Fibroblast of lung (primary cell): ENCODE results near the gene DDRGK1. TPM values are rescaled to one million over a fixed set of nuclear protein-coding genes. Genes with fewer than 3 reads are reported as not detected.

ENCODE experiments used
- DNase-seq, 2 donors: peaks; one replicate each; pipeline versions ENCODE4 v3.0.0 to v3.0.0-alpha.2; 2010; ENCODE audit warnings: low read depth in 2 of 2
- H2AFZ ChIP-seq: 2 replicates; pipeline ENCODE4 v1.5.1; 2012; ENCODE audit warnings: low read length, control low read depth, inconsistent platforms
- H3K27ac ChIP-seq: 2 replicates; pipeline ENCODE4 v1.5.1; 2011; ENCODE audit warnings: low read length, control low read depth; ENCODE audit not compliant: insufficient read depth
- H3K27me3 ChIP-seq: 2 replicates; pipeline ENCODE4 v1.5.1; 2011; ENCODE audit warnings: mild to moderate bottlenecking, low read length; ENCODE audit not compliant: control insufficient read depth, insufficient read depth
- H3K36me3 ChIP-seq: 2 replicates; pipeline ENCODE4 v1.5.1; 2011; ENCODE audit warnings: low read length; ENCODE audit not compliant: control insufficient read depth, insufficient read depth
- H3K4me1 ChIP-seq: 2 replicates; pipeline ENCODE4 v1.5.1; 2011; ENCODE audit warnings: low read length; ENCODE audit not compliant: control insufficient read depth, insufficient read depth; ENCODE audit errors: extremely low read depth
- H3K4me2 ChIP-seq: 2 replicates; pipeline ENCODE4 v1.5.1; 2011; ENCODE audit warnings: low read length, control low read depth; ENCODE audit not compliant: insufficient read depth; ENCODE audit errors: extremely low read depth
- H3K4me3 ChIP-seq, 4 experiments: fragments of 200-600 bp in 1 of 4; sonication (generic) in 1 of 4; replicated peaks in 1 of 4; 2 replicates each; pipeline ENCODE4 v1.5.1; 2011 to 2016; ENCODE audit warnings: low read length in 4 of 4, low read depth in 3 of 4, mild to moderate bottlenecking in 3 of 4, control low read depth in 2 of 4, inconsistent platforms in 1 of 4, mixed read lengths in 1 of 4; ENCODE audit not compliant: insufficient read depth in 1 of 4; ENCODE audit errors: control extremely low read depth in 1 of 4
- H3K79me2 ChIP-seq: 2 replicates; pipeline ENCODE4 v1.5.1; 2012; ENCODE audit warnings: mild to moderate bottlenecking, low read length, inconsistent platforms; ENCODE audit not compliant: control insufficient read depth, insufficient read depth
- H3K9ac ChIP-seq: 2 replicates; pipeline ENCODE4 v1.5.1; 2011; ENCODE audit warnings: mild to moderate bottlenecking, low read length, control low read depth; ENCODE audit not compliant: insufficient read depth
- H3K9me3 ChIP-seq: 2 replicates; pipeline ENCODE4 v1.5.1; 2012; ENCODE audit warnings: low read depth, low read length; ENCODE audit not compliant: control insufficient read depth, insufficient read depth
- H4K20me1 ChIP-seq: 2 replicates; pipeline ENCODE4 v1.5.1; 2011; ENCODE audit warnings: low read length; ENCODE audit not compliant: control insufficient read depth, insufficient read depth; ENCODE audit errors: extremely low read depth
- CTCF ChIP-seq, 2 donors: IDR thresholded peaks in 1 of 2; conservative IDR thresholded peaks in 1 of 2; 1 replicate in 1 of 2; 2 replicates in 1 of 2; pipeline ENCODE4 v1.5.1; 2011 to 2012; ENCODE audit warnings: low read length in 2 of 2, control low read depth in 1 of 2, inconsistent platforms in 1 of 2, low read depth in 1 of 2, mild to moderate bottlenecking in 1 of 2
- EZH2 ChIP-seq: IDR thresholded peaks from 2 replicates; pipeline ENCODE4 v1.5.1; 2012; ENCODE audit warnings: low read length, control low read depth, mild to moderate bottlenecking; ENCODE audit errors: missing control alignments
- polyA plus RNA-seq, 2 donors: library from polyadenylated mRNA; depleted of rRNA in 1 of 2; stranded (reverse) in 1 of 2; unstranded in 1 of 2; fragments of >200 nt; gene quantifications; 2 replicates each; pipeline ENCODE4 v1.2.1, GENCODE V29; 2011 to 2012; ENCODE audit warnings: missing spikeins in 1 of 2
- total RNA-seq: library from RNA; depleted of rRNA; stranded (reverse); fragments of >200 nt; gene quantifications from 2 replicates; pipeline ENCODE4 v1.2.1, GENCODE V29; 2014

Gene DDRGK1
- total and polyA plus RNA-seq, 2 donors (not counting 1 experiment from before 2014, with no cell fraction given): 35.5 to 37.5 TPM

DNA sequence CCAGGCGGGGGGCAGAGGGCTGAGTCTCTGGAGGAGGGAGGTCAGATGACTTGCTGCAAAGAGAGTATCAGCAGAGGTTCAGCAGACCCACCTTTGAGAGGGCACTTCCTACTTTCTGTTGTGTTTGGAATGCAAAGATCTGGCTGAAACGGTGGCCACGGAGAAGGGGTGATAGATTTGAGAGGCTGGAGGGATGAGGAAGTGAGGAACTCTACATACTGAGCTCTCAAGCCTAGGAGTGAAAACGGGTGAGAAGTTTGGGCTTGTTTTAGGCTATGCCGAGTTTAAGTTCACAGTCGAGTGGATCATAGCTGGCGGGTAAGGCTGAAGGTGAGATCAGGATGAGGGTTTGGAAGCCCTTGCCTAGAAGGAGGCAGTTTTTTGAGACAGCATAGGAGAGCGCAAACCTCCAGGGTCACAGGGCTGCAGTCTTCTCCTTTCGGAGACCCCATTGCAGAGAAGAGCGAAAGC lies 4.3 kb upstream of the DDRGK1 start:
- DNase-seq: no peak
- Histone ChIP-seq H3K9ac (peak overlapping the region; percentile 81), H3K4me3 (peak overlapping the region; percentile 92 to 96 (median 96)), H3K4me1 (peaks cover 6% of the 10 kb centered on the region), H2AFZ (peak overlapping the region; percentile 90), H3K79me2 (peaks cover 30% of the 10 kb centered on the region), H3K36me3 (no peaks in the 10 kb centered on the region), H3K27me3 (no peaks in the 10 kb centered on the region), H3K9me3 (no peaks in the 10 kb centered on the region), H4K20me1 (no peaks in the 10 kb centered on the region), H3K4me2 (peak overlapping the region; percentile 96), H3K27ac (peak overlapping the region; percentile 84)
- TF ChIP-seq CTCF (conservative IDR thresholded peaks at IDR 0.05 in 1 of 2, IDR thresholded peaks at IDR 0.05 in 1 of 2; ENCODE audit: low read depth in 1 of 2, low read length in 2 of 2) (no peak), EZH2 (no peak)

- Histone ChIP-seq H3K4me3 (peak overlapping the region; percentile 71 to 97 (median 86)), H2AFZ (peak overlapping the region; percentile 95), H3K9ac (peak overlapping the region; percentile 89), H3K27ac (peak overlapping the region; percentile 80), H3K36me3 (peaks cover 10% of the 10 kb centered on the region), H3K4me2 (peak overlapping the region; percentile 96), H4K20me1 (no peaks in the 10 kb centered on the region), H3K79me2 (peaks cover 18% of the 10 kb centered on the region), H3K9me3 (no peaks in the 10 kb centered on the region), H3K4me1 (peaks cover 4% of the 10 kb centered on the region), H3K27me3 (no peaks in the 10 kb centered on the region)
- TF ChIP-seq EZH2: no peak
- peak in 1 of 2 donors; percentile 39 for DNase-seq
These were observed 963 bp downstream of the DDRGK1 start for GRCh38 chr20:3203315-3204123.

- H3K79me2 ChIP-seq: peaks cover 18% of the 10 kb centered on the region
- no peak for DNase-seq
- peak overlapping the region; percentile 96 for H3K4me2 ChIP-seq
- no peak overlapping the region for H2AFZ ChIP-seq
- H3K9me3 ChIP-seq: no peaks in the 10 kb centered on the region
- peaks cover 10% of the 10 kb centered on the region for H3K36me3 ChIP-seq
- peak overlapping the region; percentile 11 to 97 (median 84) for H3K4me3 ChIP-seq
- H3K4me1 ChIP-seq: peaks cover 4% of the 10 kb centered on the region
- peak overlapping the region; percentile 80 for H3K27ac ChIP-seq
- TF ChIP-seq EZH2: no peak
- no peak for TF ChIP-seq CTCF (conservative IDR thresholded peaks at IDR 0.05 in 1 of 2, IDR thresholded peaks at IDR 0.05 in 1 of 2; ENCODE audit: low read depth in 1 of 2, low read length in 2 of 2)
- H3K27me3 ChIP-seq: no peaks in the 10 kb centered on the region
- peak overlapping the region; percentile 89 for H3K9ac ChIP-seq
- H4K20me1 ChIP-seq: no peaks in the 10 kb centered on the region
These were observed 1.5 kb downstream of the DDRGK1 start for GRCh38 chr20:3202965-3203314.
